ENCODE results near the gene HHATL.

GRCh38 chr3:42702982-42703694, 540 bp upstream of the HHATL start:
- TF ChIP-seq EZH2 (IDR thresholded peaks at IDR 0.05; ENCODE audit: low read depth, low read length, severe bottlenecking) (no peak), ZNF274 (IDR thresholded peaks at IDR 0.05; ENCODE audit: borderline replicate concordance, extremely low read depth, low read length) (no peak), RXRA (IDR thresholded peaks at IDR 0.05; ENCODE audit: insufficient read depth, low read depth, low read length) (no peak), USF2 (IDR thresholded peaks at IDR 0.05; ENCODE audit: low read length) (no peak), POLR2A (IDR thresholded peaks at IDR 0.05; ENCODE audit: control extremely low read depth in 1 of 2, low read depth in 2 of 2, low read length in 2 of 2) (no peak), BRCA1 (IDR thresholded peaks at IDR 0.05; ENCODE audit: low read depth, low read length) (no peak), EP300 (IDR thresholded peaks at IDR 0.05; ENCODE audit: borderline replicate concordance in 1 of 2, low read depth in 2 of 2, low read length in 2 of 2) (no peak), HDAC2 (IDR thresholded peaks at IDR 0.05; ENCODE audit: borderline replicate concordance in 1 of 2, low read depth in 2 of 2, low read length in 2 of 2) (no peak), POLR2AphosphoS5 (IDR thresholded peaks at IDR 0.05; ENCODE audit: low read depth, low read length) (no peak), SP1 (IDR thresholded peaks at IDR 0.05; ENCODE audit: low read depth, low read length) (no peak), CREB1 (IDR thresholded peaks at IDR 0.05) (no peak), TAF1 (IDR thresholded peaks at IDR 0.05; ENCODE audit: low read depth, low read length) (no peak)
- TF ChIP-seq, protein P1, sequence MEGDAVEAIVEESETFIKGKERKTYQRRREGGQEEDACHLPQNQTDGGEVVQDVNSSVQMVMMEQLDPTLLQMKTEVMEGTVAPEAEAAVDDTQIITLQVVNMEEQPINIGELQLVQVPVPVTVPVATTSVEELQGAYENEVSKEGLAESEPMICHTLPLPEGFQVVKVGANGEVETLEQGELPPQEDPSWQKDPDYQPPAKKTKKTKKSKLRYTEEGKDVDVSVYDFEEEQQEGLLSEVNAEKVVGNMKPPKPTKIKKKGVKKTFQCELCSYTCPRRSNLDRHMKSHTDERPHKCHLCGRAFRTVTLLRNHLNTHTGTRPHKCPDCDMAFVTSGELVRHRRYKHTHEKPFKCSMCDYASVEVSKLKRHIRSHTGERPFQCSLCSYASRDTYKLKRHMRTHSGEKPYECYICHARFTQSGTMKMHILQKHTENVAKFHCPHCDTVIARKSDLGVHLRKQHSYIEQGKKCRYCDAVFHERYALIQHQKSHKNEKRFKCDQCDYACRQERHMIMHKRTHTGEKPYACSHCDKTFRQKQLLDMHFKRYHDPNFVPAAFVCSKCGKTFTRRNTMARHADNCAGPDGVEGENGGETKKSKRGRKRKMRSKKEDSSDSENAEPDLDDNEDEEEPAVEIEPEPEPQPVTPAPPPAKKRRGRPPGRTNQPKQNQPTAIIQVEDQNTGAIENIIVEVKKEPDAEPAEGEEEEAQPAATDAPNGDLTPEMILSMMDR (IDR thresholded peaks at IDR 0.05; ENCODE audit: control extremely low read depth in 1 of 3, insufficient read depth in 1 of 3, low read depth in 1 of 3, low read length in 3 of 3) = no peak
